GM23338 (cell line): ENCODE data around the gene RPL22. TPM values are rescaled to one million over a fixed set of nuclear protein-coding genes. Genes with fewer than 3 reads are reported as not detected.

ENCODE experiments used
- ATAC-seq: fragments of 200-7000 bp; cut with Tn5 transposase; 3 replicates; pipeline ENCODE4 v1.9.1; 2020
- DNase-seq: peaks from one replicate; pipeline ENCODE4 v3.0.0-alpha.2; 2015; ENCODE audit warnings: low spot score
- H2AFZ ChIP-seq: fragments of 200-600 bp; sonication (generic); 2 replicates; pipeline ENCODE4 v1.8.0; 2016; ENCODE audit warnings: antibody characterized with exemption, mild to moderate bottlenecking, moderate library complexity
- H3F3A ChIP-seq: fragments of 200-600 bp; sonication (generic); replicated peaks from 2 replicates; pipeline ENCODE4 v1.8.0; 2017; ENCODE audit warnings: antibody characterized with exemption, mixed run types, low read depth
- H3K27ac ChIP-seq: fragments of 200-600 bp; sonication (generic); 2 replicates; pipeline ENCODE4 v1.6.1; 2016; ENCODE audit warnings: low read depth
- H3K27me3 ChIP-seq: fragments of 200-600 bp; sonication (generic); 2 replicates; pipeline ENCODE4 v1.8.0; 2016; ENCODE audit warnings: mild to moderate bottlenecking, mixed run types, moderate library complexity; ENCODE audit not compliant: insufficient read depth
- H3K36me3 ChIP-seq: fragments of 200-600 bp; sonication (generic); 2 replicates; pipeline ENCODE4 v1.8.0; 2016; ENCODE audit warnings: mild to moderate bottlenecking; ENCODE audit not compliant: insufficient read depth
- H3K4me1 ChIP-seq: fragments of 200-600 bp; sonication (generic); 2 replicates; pipeline ENCODE4 v1.8.0; 2016; ENCODE audit warnings: mild to moderate bottlenecking, moderate library complexity; ENCODE audit not compliant: insufficient read depth
- H3K4me2 ChIP-seq: fragments of 200-600 bp; sonication (generic); 2 replicates; pipeline ENCODE4 v1.7.1; 2017; ENCODE audit warnings: mixed run types
- H3K4me3 ChIP-seq: fragments of 200-600 bp; sonication (generic); 2 replicates; pipeline ENCODE4 v1.6.1; 2016; ENCODE audit warnings: mixed run types
- H3K79me2 ChIP-seq: fragments of 200-600 bp; sonication (generic); replicated peaks from 2 replicates; pipeline ENCODE4 v1.8.0; 2017; ENCODE audit warnings: mild to moderate bottlenecking; ENCODE audit not compliant: insufficient read depth
- H3K9me2 ChIP-seq: fragments of 200-600 bp; sonication (generic); 2 replicates; pipeline ENCODE4 v1.8.0; 2017; ENCODE audit not compliant: insufficient read depth
- H4K20me1 ChIP-seq: fragments of 200-600 bp; sonication (generic); replicated peaks from 2 replicates; pipeline ENCODE4 v1.8.0; 2017; ENCODE audit warnings: mild to moderate bottlenecking; ENCODE audit not compliant: insufficient read depth
- H3K27ac Mint-ChIP-seq: 2 replicates; pipeline ENCODE4 v1.8.0; 2020; ENCODE audit warnings: inconsistent platforms, mild to moderate bottlenecking, moderate library complexity, mixed read lengths
- H3K27me3 Mint-ChIP-seq: 3 replicates; pipeline ENCODE4 v1.8.0; 2022; ENCODE audit warnings: low read depth, mild to moderate bottlenecking, moderate library complexity, mixed read lengths, inconsistent platforms; ENCODE audit not compliant: insufficient read depth, poor library complexity
- H3K36me3 Mint-ChIP-seq: 3 replicates; pipeline ENCODE4 v1.8.0; 2021; ENCODE audit warnings: low read depth, mild to moderate bottlenecking, inconsistent platforms, moderate library complexity, mixed read lengths
- H3K4me1 Mint-ChIP-seq: 3 replicates; pipeline ENCODE4 v1.8.0; 2020; ENCODE audit warnings: mild to moderate bottlenecking, inconsistent platforms, mixed read lengths
- H3K4me3 Mint-ChIP-seq: 3 replicates; pipeline ENCODE4 v1.8.0; 2021; ENCODE audit warnings: moderate library complexity, mild to moderate bottlenecking, inconsistent platforms, mixed read lengths
- H3K9me3 Mint-ChIP-seq: 3 replicates; pipeline ENCODE4 v1.8.0; 2020; ENCODE audit warnings: moderate library complexity, mild to moderate bottlenecking, inconsistent platforms, mixed read lengths
- CREB1 ChIP-seq: fragments of 250-450 bp; sonication (Bioruptor Pico); IDR thresholded peaks from 2 replicates; pipeline ENCODE4 v1.5.0; 2020; ENCODE audit warnings: low read depth, mild to moderate bottlenecking, moderate library complexity
- EZH2 ChIP-seq: fragments of 200-600 bp; sonication (generic); IDR thresholded peaks from one replicate; pipeline ENCODE4 v1.8.0; 2017; ENCODE audit warnings: antibody characterized with exemption, mild to moderate bottlenecking, low read depth; ENCODE audit not compliant: unreplicated experiment
- EZH2phosphoT487 ChIP-seq: fragments of 200-600 bp; sonication (generic); IDR thresholded peaks from one replicate; pipeline ENCODE4 v1.8.1; 2018; ENCODE audit warnings: antibody characterized with exemption; ENCODE audit not compliant: unreplicated experiment
- JUNB ChIP-seq: IDR thresholded peaks from one replicate; pipeline ENCODE4 v1.6.1; 2016; ENCODE audit warnings: antibody characterized with exemption; ENCODE audit not compliant: unreplicated experiment
- NANOG ChIP-seq: IDR thresholded peaks from 2 replicates; pipeline ENCODE4 v1.6.1; 2016; ENCODE audit warnings: antibody characterized with exemption, borderline replicate concordance
- POLR2AphosphoS5 ChIP-seq: IDR thresholded peaks from 2 replicates; pipeline ENCODE4 v1.6.1; 2016; ENCODE audit warnings: antibody characterized with exemption, low read depth
- STAT1 ChIP-seq: IDR thresholded peaks from one replicate; pipeline ENCODE4 v1.6.1; 2016; ENCODE audit warnings: antibody characterized with exemption; ENCODE audit not compliant: unreplicated experiment
- ZNF114 ChIP-seq: fragments of 250-450 bp; sonication (Bioruptor Pico); IDR thresholded peaks from 2 replicates; pipeline ENCODE4 v1.5.0; 2020; ENCODE audit warnings: mild to moderate bottlenecking, moderate library complexity
- ZNF331 ChIP-seq: fragments of 250-450 bp; sonication (Bioruptor Pico); IDR thresholded peaks from 2 replicates; pipeline ENCODE4 v1.5.0; 2020; ENCODE audit warnings: low read depth, mild to moderate bottlenecking, moderate library complexity
- polyA plus RNA-seq: library from polyadenylated mRNA; unstranded; fragments of >200 nt; fragmentation: Nextera tagmentation; extraction: Ambion mirVana; gene quantifications from 2 replicates; pipeline ENCODE4 v1.2.1, GENCODE V29; 2016
- total RNA-seq: library from RNA; depleted of rRNA; stranded (reverse); fragments of >200 nt; shearing (Covaris generic); gene quantifications from 2 replicates; pipeline ENCODE4 v1.2.3, GENCODE V29; 2014
- TF ChIP-seq, protein P1 (sequence below): fragments of 250-450 bp; sonication (Bioruptor Pico); IDR thresholded peaks from 2 replicates; pipeline ENCODE4 v1.5.0; 2020; ENCODE audit warnings: mild to moderate bottlenecking, moderate library complexity
- TF ChIP-seq, protein P2 (sequence below), 2 experiments: fragments of 200-600 bp in 1 of 2; sonication (generic) in 1 of 2; conservative IDR thresholded peaks; 2 replicates each; pipeline versions ENCODE4 v1.5.1 to v1.6.1; 2016 to 2017; ENCODE audit warnings: antibody characterized with exemption in 2 of 2, low read depth in 2 of 2, mild to moderate bottlenecking in 2 of 2, moderate library complexity in 1 of 2
- TF ChIP-seq, protein P3 (sequence below): IDR thresholded peaks from one replicate; pipeline ENCODE4 v1.6.1; 2018; ENCODE audit warnings: antibody characterized with exemption; ENCODE audit not compliant: unreplicated experiment
- TF ChIP-seq, protein P4 (sequence below): IDR thresholded peaks from 2 replicates; pipeline ENCODE4 v1.6.1; 2016; ENCODE audit warnings: antibody characterized with exemption

Gene RPL22
- total and polyA plus RNA-seq, 2 experiments from 2014 or later, result 145 to 818 TPM

DNA sequence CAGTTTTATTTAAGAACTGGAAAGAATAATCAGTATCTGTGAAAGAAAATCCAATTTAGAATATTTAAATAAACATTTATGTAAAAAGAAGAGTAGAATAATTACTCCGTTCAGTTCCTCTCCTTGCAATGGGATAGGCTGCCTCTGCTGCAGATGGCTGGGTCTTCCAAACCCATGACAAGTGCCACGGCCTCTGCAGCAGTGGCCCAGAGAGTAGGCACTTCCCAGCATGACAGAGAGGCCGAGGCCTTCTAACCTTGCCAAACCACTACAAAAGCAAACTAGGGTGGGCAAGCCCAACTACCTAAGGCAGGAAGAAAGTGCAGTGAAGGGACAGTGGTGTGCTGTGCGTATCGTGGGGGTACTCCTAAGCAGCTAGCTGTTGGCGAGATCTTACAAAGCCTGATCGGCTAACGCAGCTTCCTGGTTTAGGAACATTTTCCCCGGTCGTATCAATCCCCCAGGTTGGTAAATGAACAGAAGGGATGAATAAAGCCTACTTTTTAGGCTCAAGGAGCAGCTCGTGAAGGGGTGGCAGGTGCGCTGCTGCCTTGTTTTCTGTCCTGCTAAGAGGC lies 21.9 kb upstream of the RPL22 start:
- no peak overlapping the region for H3K4me3 Mint-ChIP-seq
- no peaks in the 10 kb centered on the region for H3K4me1 ChIP-seq
- no peak overlapping the region for H3K27ac ChIP-seq
- H3K9me3 Mint-ChIP-seq, result no peaks in the 10 kb centered on the region; the same call in 2 of the 3 replicates
- no peak overlapping the region for H2AFZ ChIP-seq
- peaks cover 15% of the 10 kb centered on the region for H3K36me3 ChIP-seq
- H3F3A ChIP-seq, result peaks cover 12% of the 10 kb centered on the region; the same call in 1 of the 2 replicates
- H3K9me2 ChIP-seq, result no peaks in the 10 kb centered on the region
- H3K27me3 Mint-ChIP-seq, result peaks cover 16% of the 10 kb centered on the region
- no peak overlapping the region for H3K4me2 ChIP-seq
- DNase-seq, result no peak
- H3K27me3 ChIP-seq, result no peaks in the 10 kb centered on the region
- peaks cover 47% of the 10 kb centered on the region for H3K36me3 Mint-ChIP-seq
- H3K4me1 Mint-ChIP-seq, result peaks cover 2% of the 10 kb centered on the region; the same call in 1 of the 3 replicates
- no peak overlapping the region for H3K27ac Mint-ChIP-seq
- no peaks in the 10 kb centered on the region for H3K79me2 ChIP-seq
- TF ChIP-seq, protein P1, sequence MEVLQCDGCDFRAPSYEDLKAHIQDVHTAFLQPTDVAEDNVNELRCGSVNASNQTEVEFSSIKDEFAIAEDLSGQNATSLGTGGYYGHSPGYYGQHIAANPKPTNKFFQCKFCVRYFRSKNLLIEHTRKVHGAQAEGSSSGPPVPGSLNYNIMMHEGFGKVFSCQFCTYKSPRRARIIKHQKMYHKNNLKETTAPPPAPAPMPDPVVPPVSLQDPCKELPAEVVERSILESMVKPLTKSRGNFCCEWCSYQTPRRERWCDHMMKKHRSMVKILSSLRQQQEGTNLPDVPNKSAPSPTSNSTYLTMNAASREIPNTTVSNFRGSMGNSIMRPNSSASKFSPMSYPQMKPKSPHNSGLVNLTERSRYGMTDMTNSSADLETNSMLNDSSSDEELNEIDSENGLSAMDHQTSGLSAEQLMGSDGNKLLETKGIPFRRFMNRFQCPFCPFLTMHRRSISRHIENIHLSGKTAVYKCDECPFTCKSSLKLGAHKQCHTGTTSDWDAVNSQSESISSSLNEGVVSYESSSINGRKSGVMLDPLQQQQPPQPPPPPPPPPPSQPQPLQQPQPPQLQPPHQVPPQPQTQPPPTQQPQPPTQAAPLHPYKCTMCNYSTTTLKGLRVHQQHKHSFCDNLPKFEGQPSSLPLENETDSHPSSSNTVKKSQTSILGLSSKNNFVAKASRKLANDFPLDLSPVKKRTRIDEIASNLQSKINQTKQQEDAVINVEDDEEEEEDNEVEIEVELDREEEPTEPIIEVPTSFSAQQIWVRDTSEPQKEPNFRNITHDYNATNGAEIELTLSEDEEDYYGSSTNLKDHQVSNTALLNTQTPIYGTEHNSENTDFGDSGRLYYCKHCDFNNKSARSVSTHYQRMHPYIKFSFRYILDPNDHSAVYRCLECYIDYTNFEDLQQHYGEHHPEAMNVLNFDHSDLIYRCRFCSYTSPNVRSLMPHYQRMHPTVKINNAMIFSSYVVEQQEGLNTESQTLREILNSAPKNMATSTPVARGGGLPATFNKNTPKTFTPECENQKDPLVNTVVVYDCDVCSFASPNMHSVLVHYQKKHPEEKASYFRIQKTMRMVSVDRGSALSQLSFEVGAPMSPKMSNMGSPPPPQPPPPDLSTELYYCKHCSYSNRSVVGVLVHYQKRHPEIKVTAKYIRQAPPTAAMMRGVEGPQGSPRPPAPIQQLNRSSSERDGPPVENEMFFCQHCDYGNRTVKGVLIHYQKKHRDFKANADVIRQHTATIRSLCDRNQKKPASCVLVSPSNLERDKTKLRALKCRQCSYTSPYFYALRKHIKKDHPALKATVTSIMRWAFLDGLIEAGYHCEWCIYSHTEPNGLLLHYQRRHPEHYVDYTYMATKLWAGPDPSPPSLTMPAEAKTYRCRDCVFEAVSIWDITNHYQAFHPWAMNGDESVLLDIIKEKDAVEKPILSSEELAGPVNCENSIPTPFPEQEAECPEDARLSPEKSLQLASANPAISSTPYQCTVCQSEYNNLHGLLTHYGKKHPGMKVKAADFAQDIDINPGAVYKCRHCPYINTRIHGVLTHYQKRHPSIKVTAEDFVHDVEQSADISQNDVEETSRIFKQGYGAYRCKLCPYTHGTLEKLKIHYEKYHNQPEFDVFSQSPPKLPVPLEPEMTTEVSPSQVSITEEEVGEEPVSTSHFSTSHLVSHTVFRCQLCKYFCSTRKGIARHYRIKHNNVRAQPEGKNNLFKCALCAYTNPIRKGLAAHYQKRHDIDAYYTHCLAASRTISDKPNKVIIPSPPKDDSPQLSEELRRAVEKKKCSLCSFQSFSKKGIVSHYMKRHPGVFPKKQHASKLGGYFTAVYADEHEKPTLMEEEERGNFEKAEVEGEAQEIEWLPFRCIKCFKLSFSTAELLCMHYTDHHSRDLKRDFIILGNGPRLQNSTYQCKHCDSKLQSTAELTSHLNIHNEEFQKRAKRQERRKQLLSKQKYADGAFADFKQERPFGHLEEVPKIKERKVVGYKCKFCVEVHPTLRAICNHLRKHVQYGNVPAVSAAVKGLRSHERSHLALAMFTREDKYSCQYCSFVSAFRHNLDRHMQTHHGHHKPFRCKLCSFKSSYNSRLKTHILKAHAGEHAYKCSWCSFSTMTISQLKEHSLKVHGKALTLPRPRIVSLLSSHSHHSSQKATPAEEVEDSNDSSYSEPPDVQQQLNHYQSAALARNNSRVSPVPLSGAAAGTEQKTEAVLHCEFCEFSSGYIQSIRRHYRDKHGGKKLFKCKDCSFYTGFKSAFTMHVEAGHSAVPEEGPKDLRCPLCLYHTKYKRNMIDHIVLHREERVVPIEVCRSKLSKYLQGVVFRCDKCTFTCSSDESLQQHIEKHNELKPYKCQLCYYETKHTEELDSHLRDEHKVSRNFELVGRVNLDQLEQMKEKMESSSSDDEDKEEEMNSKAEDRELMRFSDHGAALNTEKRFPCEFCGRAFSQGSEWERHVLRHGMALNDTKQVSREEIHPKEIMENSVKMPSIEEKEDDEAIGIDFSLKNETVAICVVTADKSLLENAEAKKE (CRISPR knock-in tag), result no peak
- no peak for TF ChIP-seq EZH2phosphoT487
- TF ChIP-seq NANOG, result no peak
- no peak for TF ChIP-seq ZNF114 (CRISPR knock-in tag)
- TF ChIP-seq POLR2AphosphoS5, result no peak
- no peak for TF ChIP-seq EZH2
- TF ChIP-seq, protein P2, sequence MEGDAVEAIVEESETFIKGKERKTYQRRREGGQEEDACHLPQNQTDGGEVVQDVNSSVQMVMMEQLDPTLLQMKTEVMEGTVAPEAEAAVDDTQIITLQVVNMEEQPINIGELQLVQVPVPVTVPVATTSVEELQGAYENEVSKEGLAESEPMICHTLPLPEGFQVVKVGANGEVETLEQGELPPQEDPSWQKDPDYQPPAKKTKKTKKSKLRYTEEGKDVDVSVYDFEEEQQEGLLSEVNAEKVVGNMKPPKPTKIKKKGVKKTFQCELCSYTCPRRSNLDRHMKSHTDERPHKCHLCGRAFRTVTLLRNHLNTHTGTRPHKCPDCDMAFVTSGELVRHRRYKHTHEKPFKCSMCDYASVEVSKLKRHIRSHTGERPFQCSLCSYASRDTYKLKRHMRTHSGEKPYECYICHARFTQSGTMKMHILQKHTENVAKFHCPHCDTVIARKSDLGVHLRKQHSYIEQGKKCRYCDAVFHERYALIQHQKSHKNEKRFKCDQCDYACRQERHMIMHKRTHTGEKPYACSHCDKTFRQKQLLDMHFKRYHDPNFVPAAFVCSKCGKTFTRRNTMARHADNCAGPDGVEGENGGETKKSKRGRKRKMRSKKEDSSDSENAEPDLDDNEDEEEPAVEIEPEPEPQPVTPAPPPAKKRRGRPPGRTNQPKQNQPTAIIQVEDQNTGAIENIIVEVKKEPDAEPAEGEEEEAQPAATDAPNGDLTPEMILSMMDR (conservative IDR thresholded peaks at IDR 0.05; ENCODE audit: low read depth in 2 of 2), result no peak
- no peak for TF ChIP-seq ZNF331 (CRISPR knock-in tag)
- no peak for TF ChIP-seq CREB1 (CRISPR knock-in tag)
- TF ChIP-seq, protein P3, sequence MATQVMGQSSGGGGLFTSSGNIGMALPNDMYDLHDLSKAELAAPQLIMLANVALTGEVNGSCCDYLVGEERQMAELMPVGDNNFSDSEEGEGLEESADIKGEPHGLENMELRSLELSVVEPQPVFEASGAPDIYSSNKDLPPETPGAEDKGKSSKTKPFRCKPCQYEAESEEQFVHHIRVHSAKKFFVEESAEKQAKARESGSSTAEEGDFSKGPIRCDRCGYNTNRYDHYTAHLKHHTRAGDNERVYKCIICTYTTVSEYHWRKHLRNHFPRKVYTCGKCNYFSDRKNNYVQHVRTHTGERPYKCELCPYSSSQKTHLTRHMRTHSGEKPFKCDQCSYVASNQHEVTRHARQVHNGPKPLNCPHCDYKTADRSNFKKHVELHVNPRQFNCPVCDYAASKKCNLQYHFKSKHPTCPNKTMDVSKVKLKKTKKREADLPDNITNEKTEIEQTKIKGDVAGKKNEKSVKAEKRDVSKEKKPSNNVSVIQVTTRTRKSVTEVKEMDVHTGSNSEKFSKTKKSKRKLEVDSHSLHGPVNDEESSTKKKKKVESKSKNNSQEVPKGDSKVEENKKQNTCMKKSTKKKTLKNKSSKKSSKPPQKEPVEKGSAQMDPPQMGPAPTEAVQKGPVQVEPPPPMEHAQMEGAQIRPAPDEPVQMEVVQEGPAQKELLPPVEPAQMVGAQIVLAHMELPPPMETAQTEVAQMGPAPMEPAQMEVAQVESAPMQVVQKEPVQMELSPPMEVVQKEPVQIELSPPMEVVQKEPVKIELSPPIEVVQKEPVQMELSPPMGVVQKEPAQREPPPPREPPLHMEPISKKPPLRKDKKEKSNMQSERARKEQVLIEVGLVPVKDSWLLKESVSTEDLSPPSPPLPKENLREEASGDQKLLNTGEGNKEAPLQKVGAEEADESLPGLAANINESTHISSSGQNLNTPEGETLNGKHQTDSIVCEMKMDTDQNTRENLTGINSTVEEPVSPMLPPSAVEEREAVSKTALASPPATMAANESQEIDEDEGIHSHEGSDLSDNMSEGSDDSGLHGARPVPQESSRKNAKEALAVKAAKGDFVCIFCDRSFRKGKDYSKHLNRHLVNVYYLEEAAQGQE, result no peak
- TF ChIP-seq, protein P4, sequence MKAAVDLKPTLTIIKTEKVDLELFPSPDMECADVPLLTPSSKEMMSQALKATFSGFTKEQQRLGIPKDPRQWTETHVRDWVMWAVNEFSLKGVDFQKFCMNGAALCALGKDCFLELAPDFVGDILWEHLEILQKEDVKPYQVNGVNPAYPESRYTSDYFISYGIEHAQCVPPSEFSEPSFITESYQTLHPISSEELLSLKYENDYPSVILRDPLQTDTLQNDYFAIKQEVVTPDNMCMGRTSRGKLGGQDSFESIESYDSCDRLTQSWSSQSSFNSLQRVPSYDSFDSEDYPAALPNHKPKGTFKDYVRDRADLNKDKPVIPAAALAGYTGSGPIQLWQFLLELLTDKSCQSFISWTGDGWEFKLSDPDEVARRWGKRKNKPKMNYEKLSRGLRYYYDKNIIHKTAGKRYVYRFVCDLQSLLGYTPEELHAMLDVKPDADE, result no peak
- TF ChIP-seq JUNB, result no peak
- no peak for TF ChIP-seq STAT1
- H3K4me3 ChIP-seq, result no peak overlapping the region
- no peak for ATAC-seq
- H4K20me1 ChIP-seq, result peaks cover 16% of the 10 kb centered on the region
